Dendritic cell treated with granulocyte-macrophage colony-stimulating factor and Interleukin-4, amounts not matched to agents 40 ng/mL and 50 ng/mL, for 4 days (primary cell): ENCODE data around the gene PTPRE.
A peak's percentile ranks its signal among the peaks of the same experiment; 100 is the strongest.

Source experiments
- H3K27ac Mint-ChIP-seq: one replicate; pipeline ENCODE4 v1.8.0; 2022; ENCODE audit warnings: mild to moderate bottlenecking, mixed read lengths
- H3K27me3 Mint-ChIP-seq: one replicate; pipeline ENCODE4 v1.8.0; 2022; ENCODE audit warnings: mild to moderate bottlenecking, mixed read lengths
- H3K36me3 Mint-ChIP-seq: one replicate; pipeline ENCODE4 v1.8.0; 2022; ENCODE audit warnings: low read depth, mixed read lengths
- H3K4me1 Mint-ChIP-seq: one replicate; pipeline ENCODE4 v1.8.0; 2022; ENCODE audit warnings: low read depth, mixed read lengths
- H3K4me3 Mint-ChIP-seq: one replicate; pipeline ENCODE4 v1.8.0; 2022; ENCODE audit warnings: mild to moderate bottlenecking, moderate library complexity, mixed read lengths
- H3K9me3 Mint-ChIP-seq: one replicate; pipeline ENCODE4 v1.8.0; 2022; ENCODE audit warnings: mixed read lengths
- intact Hi-C: fragments of 100-400 bp; cut with micrococcal nuclease; formaldehyde crosslinking; loops from one replicate; pipeline ENCODE4 v1.15.0; 2022

The PTPRE gene

GRCh38 chr10:128027822-128028507, 121.1 kb downstream of the PTPRE start:
- H3K36me3 Mint-ChIP-seq, result peaks cover 11% of the 10 kb centered on the region
- H3K27ac Mint-ChIP-seq, result no peak overlapping the region
- intact Hi-C loops, result no loop called here
- no peak overlapping the region for H3K4me3 Mint-ChIP-seq
- peaks cover 7% of the 10 kb centered on the region for H3K4me1 Mint-ChIP-seq
- H3K9me3 Mint-ChIP-seq, result no peaks in the 10 kb centered on the region
- no peaks in the 10 kb centered on the region for H3K27me3 Mint-ChIP-seq

GRCh38 chr10:128028508-128029289, 121.8 kb downstream of the PTPRE start:
- intact Hi-C loops, result no loop called here
- Mint-ChIP-seq H3K4me1 (peaks cover 7% of the 10 kb centered on the region), H3K27ac (no peak overlapping the region), H3K27me3 (no peaks in the 10 kb centered on the region), H3K9me3 (no peaks in the 10 kb centered on the region), H3K36me3 (peaks cover 11% of the 10 kb centered on the region), H3K4me3 (no peak overlapping the region)

- intact Hi-C loops, result no loop called here
- H3K27ac Mint-ChIP-seq, result no peak overlapping the region
- H3K27me3 Mint-ChIP-seq, result no peaks in the 10 kb centered on the region
- no peaks in the 10 kb centered on the region for H3K9me3 Mint-ChIP-seq
- H3K4me1 Mint-ChIP-seq, result peaks cover 7% of the 10 kb centered on the region
- no peak overlapping the region for H3K4me3 Mint-ChIP-seq
- H3K36me3 Mint-ChIP-seq, result peaks cover 11% of the 10 kb centered on the region
Measured at GRCh38 chr10:128029290-128029651, 122.4 kb downstream of the PTPRE start.

GRCh38 chr10:128029731-128030369, 122.9 kb downstream of the PTPRE start:
- Mint-ChIP-seq H3K36me3 (peaks cover 11% of the 10 kb centered on the region), H3K9me3 (no peaks in the 10 kb centered on the region), H3K4me3 (no peak overlapping the region), H3K4me1 (peaks cover 7% of the 10 kb centered on the region), H3K27me3 (no peaks in the 10 kb centered on the region), H3K27ac (no peak overlapping the region)
- intact Hi-C loops, result no loop called here

- no peak overlapping the region for H3K27ac Mint-ChIP-seq
- peaks cover 11% of the 10 kb centered on the region for H3K36me3 Mint-ChIP-seq
- intact Hi-C loops, result no loop called here
- no peak overlapping the region for H3K4me3 Mint-ChIP-seq
- no peaks in the 10 kb centered on the region for H3K9me3 Mint-ChIP-seq
- H3K4me1 Mint-ChIP-seq, result peaks cover 9% of the 10 kb centered on the region
- H3K27me3 Mint-ChIP-seq, result no peaks in the 10 kb centered on the region
Measured at GRCh38 chr10:128030498-128031072, 123.7 kb downstream of the PTPRE start.

- H3K27me3 Mint-ChIP-seq, result no peaks in the 10 kb centered on the region
- H3K36me3 Mint-ChIP-seq, result peaks cover 11% of the 10 kb centered on the region
- H3K9me3 Mint-ChIP-seq, result no peaks in the 10 kb centered on the region
- H3K4me3 Mint-ChIP-seq, result no peak overlapping the region
- no peak overlapping the region for H3K27ac Mint-ChIP-seq
- peaks cover 14% of the 10 kb centered on the region for H3K4me1 Mint-ChIP-seq
- intact Hi-C loops, result no loop called here
Measured at GRCh38 chr10:128031216-128031615, 124.3 kb downstream of the PTPRE start.

- no peaks in the 10 kb centered on the region for H3K9me3 Mint-ChIP-seq
- peaks cover 11% of the 10 kb centered on the region for H3K36me3 Mint-ChIP-seq
- no peaks in the 10 kb centered on the region for H3K27me3 Mint-ChIP-seq
- H3K4me3 Mint-ChIP-seq, result no peak overlapping the region
- peak overlapping the region; percentile 3 for H3K27ac Mint-ChIP-seq
- H3K4me1 Mint-ChIP-seq, result peaks cover 21% of the 10 kb centered on the region
- intact Hi-C loops, result no loop called here
Measured at GRCh38 chr10:128032466-128032865, 125.6 kb downstream of the PTPRE start.

GRCh38 chr10:128035557-128035973, 128.7 kb downstream of the PTPRE start:
- Mint-ChIP-seq H3K36me3 (no peaks in the 10 kb centered on the region), H3K4me1 (peaks cover 35% of the 10 kb centered on the region), H3K9me3 (no peaks in the 10 kb centered on the region), H3K27ac (peak overlapping the region; percentile 65), H3K4me3 (no peak overlapping the region), H3K27me3 (no peaks in the 10 kb centered on the region)
- intact Hi-C loops, result loop anchor here (1.0 to 2.0 kb wide), 2 partner anchors 34 to 115 kb away; no protein-coding TSS in a partner anchor

GRCh38 chr10:128036011-128036615, 129.2 kb downstream of the PTPRE start:
- H3K9me3 Mint-ChIP-seq, result no peaks in the 10 kb centered on the region
- peak overlapping the region; percentile 65 for H3K27ac Mint-ChIP-seq
- H3K4me1 Mint-ChIP-seq, result peaks cover 35% of the 10 kb centered on the region
- no peaks in the 10 kb centered on the region for H3K36me3 Mint-ChIP-seq
- no peaks in the 10 kb centered on the region for H3K27me3 Mint-ChIP-seq
- intact Hi-C loops, result no loop called here
- no peak overlapping the region for H3K4me3 Mint-ChIP-seq

- H3K4me1 Mint-ChIP-seq, result peaks cover 40% of the 10 kb centered on the region
- intact Hi-C loops, result no loop called here
- H3K4me3 Mint-ChIP-seq, result no peak overlapping the region
- no peaks in the 10 kb centered on the region for H3K9me3 Mint-ChIP-seq
- H3K36me3 Mint-ChIP-seq, result no peaks in the 10 kb centered on the region
- H3K27me3 Mint-ChIP-seq, result no peaks in the 10 kb centered on the region
- H3K27ac Mint-ChIP-seq, result peak overlapping the region; percentile 65
Measured at GRCh38 chr10:128036746-128037543, 130.0 kb downstream of the PTPRE start.

- Mint-ChIP-seq H3K9me3 (no peaks in the 10 kb centered on the region), H3K27ac (peak overlapping the region; percentile 54), H3K4me1 (peaks cover 66% of the 10 kb centered on the region), H3K27me3 (no peaks in the 10 kb centered on the region), H3K36me3 (no peaks in the 10 kb centered on the region), H3K4me3 (no peak overlapping the region)
- intact Hi-C loops, result no loop called here
Measured at GRCh38 chr10:128040096-128040495, 133.2 kb downstream of the PTPRE start.

GRCh38 chr10:128040681-128041080, 133.8 kb downstream of the PTPRE start:
- Mint-ChIP-seq H3K4me1 (peaks cover 69% of the 10 kb centered on the region), H3K27me3 (no peaks in the 10 kb centered on the region), H3K36me3 (no peaks in the 10 kb centered on the region), H3K9me3 (no peaks in the 10 kb centered on the region), H3K4me3 (no peak overlapping the region), H3K27ac (peak overlapping the region; percentile 54)
- intact Hi-C loops, result no loop called here

GRCh38 chr10:128042131-128042610, 135.3 kb downstream of the PTPRE start:
- H3K36me3 Mint-ChIP-seq, result peaks cover 3% of the 10 kb centered on the region
- no peaks in the 10 kb centered on the region for H3K9me3 Mint-ChIP-seq
- H3K27me3 Mint-ChIP-seq, result no peaks in the 10 kb centered on the region
- intact Hi-C loops, result no loop called here
- H3K27ac Mint-ChIP-seq, result no peak overlapping the region
- H3K4me1 Mint-ChIP-seq, result peaks cover 69% of the 10 kb centered on the region
- no peak overlapping the region for H3K4me3 Mint-ChIP-seq
